HFF-Myc (cell line): Measurements from ENCODE around the gene ZFP3.
A peak's percentile ranks its signal among the peaks of the same experiment; 100 is the strongest.
"Not testable (repeated sequence)": the region's sequence is repeated elsewhere in the genome, so short reads cannot be mapped to it uniquely, and the experiment has no call there.

Source experiments
- DNase-seq: peaks from one replicate; pipeline ENCODE4 v3.0.0-alpha.2; 2011; ENCODE audit warnings: low read depth; ENCODE audit errors: extremely low read depth
- H3K4me3 ChIP-seq: replicated peaks from 2 replicates; pipeline ENCODE4 v1.5.1; 2011; ENCODE audit warnings: low read depth, mild to moderate bottlenecking, control low read depth, low read length
- TF ChIP-seq, protein P1 (sequence below): IDR thresholded peaks from 2 replicates; pipeline ENCODE4 v1.5.1; 2012; ENCODE audit warnings: mild to moderate bottlenecking, low read depth, low read length, control low read depth; ENCODE audit errors: missing control alignments

The ZFP3 gene

GRCh38 chr17:5078106-5079028 lies at the start of gene ZFP3:
Gene ZFP3, plus strand, starts transcription at chr17:5078467. Its CDS starts 13,038 bp downstream, at chr17:5091505.
- peak within 1 kb of the TSS; percentile 49 for H3K4me3 ChIP-seq
- TF ChIP-seq, protein P1, sequence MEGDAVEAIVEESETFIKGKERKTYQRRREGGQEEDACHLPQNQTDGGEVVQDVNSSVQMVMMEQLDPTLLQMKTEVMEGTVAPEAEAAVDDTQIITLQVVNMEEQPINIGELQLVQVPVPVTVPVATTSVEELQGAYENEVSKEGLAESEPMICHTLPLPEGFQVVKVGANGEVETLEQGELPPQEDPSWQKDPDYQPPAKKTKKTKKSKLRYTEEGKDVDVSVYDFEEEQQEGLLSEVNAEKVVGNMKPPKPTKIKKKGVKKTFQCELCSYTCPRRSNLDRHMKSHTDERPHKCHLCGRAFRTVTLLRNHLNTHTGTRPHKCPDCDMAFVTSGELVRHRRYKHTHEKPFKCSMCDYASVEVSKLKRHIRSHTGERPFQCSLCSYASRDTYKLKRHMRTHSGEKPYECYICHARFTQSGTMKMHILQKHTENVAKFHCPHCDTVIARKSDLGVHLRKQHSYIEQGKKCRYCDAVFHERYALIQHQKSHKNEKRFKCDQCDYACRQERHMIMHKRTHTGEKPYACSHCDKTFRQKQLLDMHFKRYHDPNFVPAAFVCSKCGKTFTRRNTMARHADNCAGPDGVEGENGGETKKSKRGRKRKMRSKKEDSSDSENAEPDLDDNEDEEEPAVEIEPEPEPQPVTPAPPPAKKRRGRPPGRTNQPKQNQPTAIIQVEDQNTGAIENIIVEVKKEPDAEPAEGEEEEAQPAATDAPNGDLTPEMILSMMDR: no peak
- peak; percentile 22 for DNase-seq

DNA sequence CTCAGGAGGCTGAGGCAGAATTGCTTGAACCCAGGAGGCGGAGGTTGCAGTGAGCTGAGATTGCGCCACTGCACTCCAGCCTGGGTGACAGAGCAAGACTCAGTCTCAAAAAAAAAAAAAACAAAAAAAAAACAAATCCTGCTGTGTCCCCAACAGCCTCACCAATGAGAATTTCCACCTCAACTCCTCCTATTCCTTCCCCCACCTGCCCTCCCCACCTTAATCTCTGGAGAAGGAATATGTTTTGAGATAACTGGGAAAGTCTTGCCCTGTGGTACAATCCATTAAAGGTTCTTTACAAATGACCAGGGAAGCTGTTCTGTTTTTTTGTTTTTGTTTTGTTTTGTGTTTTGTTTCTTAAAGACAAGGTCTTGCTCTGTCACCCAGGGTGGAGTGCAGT lies 48.1 kb upstream of the ZFP3 start:
- not testable (repeated sequence) for DNase-seq, H3K4me3 ChIP-seq

DNA sequence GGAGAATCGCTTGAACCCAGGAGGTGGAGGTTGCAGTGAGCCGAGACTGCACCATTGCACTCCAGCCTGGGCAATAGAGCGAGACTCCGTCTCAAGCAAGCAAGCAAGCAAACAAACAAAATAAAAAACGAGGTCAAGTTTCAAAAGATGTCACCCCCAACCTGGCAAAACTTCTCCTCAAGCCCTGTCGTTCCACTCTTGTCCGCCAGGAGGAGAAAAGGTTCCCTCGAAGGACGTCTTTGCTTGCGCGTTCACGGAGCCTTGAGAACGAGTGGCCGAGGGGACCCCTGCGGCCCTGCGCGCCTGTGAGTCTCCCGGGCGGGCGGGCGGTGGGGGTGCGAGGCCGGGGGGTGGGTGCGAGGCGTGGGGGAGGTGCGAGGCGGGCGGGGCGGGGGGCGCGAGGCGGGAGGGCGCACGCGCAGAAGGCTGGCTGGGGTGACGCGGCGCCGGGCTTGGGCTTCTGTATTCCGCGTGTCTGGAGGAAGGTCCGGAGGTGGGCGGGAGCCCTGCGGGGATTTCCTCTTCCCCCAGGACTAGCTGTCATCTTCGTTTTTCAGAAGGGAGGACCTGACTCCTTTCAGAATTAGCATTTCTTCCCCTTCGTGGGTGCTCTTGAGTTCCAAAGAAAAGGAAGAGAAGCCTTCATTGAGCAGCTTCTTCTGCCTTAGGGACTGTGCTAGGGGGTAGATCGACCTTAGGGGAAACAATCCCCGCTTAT lies 46.7 kb upstream of the ZFP3 start:
- TF ChIP-seq, protein P1: peak; percentile 73
- H3K4me3 ChIP-seq: peak overlapping the region; percentile 35
- DNase-seq: peak; percentile 64

DNA sequence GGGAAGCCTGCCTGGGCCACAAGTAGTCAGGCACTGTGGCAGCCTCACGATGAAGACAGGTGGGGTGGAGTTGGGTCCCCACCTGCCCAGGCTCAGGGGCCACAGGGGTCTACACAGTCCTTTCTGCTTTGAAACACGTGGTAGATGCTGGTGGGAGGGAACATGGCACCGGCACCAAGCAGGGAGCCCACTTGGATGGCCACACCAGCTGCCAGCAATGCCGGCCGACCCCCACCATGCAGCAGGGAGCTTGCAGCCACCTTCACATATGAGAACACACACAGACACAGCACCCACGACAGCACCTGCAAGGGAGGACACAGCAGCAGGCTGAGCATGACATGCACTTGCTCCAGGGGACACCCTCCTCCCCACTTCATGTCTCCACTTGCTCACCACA lies 45.4 kb upstream of the ZFP3 start:
- TF ChIP-seq, protein P1: no peak
- H3K4me3 ChIP-seq: no peak overlapping the region
- DNase-seq: no peak

DNA sequence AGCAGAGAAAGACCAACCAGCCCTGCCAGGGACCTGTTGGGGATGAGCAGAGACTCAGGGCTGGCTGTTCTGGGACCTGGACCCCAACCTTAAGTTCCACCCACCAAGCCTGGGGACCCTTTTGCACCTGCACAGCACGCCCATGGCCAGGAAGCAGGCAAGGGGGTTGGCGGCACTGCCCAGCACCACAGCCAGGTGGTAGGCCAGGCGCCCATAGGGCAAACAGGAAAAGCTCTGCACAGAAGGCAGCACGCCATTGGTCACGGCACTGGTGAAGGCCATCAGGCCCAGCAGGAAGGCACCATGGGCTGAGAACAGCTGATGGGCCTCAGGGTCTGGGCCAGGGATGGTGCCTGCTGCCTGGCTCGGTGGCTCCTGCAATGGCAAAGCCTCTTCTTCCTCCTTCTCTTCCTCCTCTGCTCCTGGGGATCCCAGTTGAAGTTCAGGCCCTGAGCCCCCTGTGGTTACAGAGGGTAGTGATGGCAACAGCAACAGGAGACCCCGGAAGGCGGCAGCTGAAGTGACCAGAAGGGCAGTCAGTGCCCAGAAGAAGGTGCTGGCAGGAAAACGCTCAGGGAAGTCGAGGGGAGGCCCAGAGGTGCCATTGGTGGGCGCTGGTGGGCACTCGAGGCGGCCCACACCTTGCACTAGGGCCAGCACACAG lies 44.8 kb upstream of the ZFP3 start:
- no peak for DNase-seq
- TF ChIP-seq, protein P1: no peak
- H3K4me3 ChIP-seq: no peak overlapping the region

DNA sequence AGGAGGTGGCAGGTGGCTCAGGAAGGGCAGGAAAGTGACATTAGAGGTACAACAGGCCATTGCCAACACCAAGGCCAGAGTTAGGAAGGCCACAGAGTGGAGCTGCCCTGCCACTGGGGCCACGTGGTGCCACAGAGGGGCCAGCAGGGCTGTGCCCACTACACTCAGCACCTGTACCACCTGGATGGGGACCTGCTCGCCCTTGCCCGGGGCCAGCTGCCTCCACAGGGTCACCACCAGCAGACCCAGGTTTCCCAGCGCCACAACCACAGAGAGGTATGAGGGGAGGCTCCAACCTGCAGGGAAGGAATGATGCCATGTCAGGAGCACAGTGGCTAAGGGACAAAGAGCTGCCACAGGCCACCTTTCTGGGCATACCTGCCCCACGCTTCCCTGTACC lies 44.2 kb upstream of the ZFP3 start:
- H3K4me3 ChIP-seq: no peak overlapping the region
- TF ChIP-seq, protein P1: no peak
- DNase-seq: no peak

- no peak for DNase-seq
- TF ChIP-seq, protein P1: no peak
- no peak overlapping the region for H3K4me3 ChIP-seq
Observed at GRCh38 chr17:5034651-5035050, 43.6 kb upstream of the ZFP3 start.
